ENCODE measurements around the gene RGL4. TPM values are rescaled to one million over a fixed set of nuclear protein-coding genes. Genes with fewer than 3 reads are reported as not detected.

RGL4 gene
- total and polyA plus RNA-seq, 2 experiments from 2014 or later: 0.16 TPM; not detected in 1

GRCh38 chr22:23720855-23721254 is 30.0 kb downstream of the RGL4 start (continued):
- TF ChIP-seq REST (IDR thresholded peaks at IDR 0.05; ENCODE audit: unreplicated experiment) (no peak), EZH2 (IDR thresholded peaks at IDR 0.05; ENCODE audit: low read depth, unreplicated experiment) (no peak), ETS1 (IDR thresholded peaks at IDR 0.05) (no peak), CREB1 (CRISPR knock-in tag; IDR thresholded peaks at IDR 0.05; ENCODE audit: low read depth) (no peak), EZH2phosphoT487 (IDR thresholded peaks at IDR 0.05; ENCODE audit: unreplicated experiment) (no peak), CTCF (conservative IDR thresholded peaks at IDR 0.05; ENCODE audit: low read depth in 2 of 2) (no peak), ZNF114 (CRISPR knock-in tag; IDR thresholded peaks at IDR 0.05) (no peak), STAT1 (IDR thresholded peaks at IDR 0.05; ENCODE audit: unreplicated experiment) (no peak), ZNF331 (CRISPR knock-in tag; IDR thresholded peaks at IDR 0.05; ENCODE audit: low read depth) (no peak), NANOG (IDR thresholded peaks at IDR 0.05; ENCODE audit: borderline replicate concordance) (no peak)

- TF ChIP-seq ETS1 (IDR thresholded peaks at IDR 0.05): no peak
- H3K36me3 Mint-ChIP-seq (ENCODE audit: low read depth): no peaks in the 10 kb centered on the region
- no peaks in the 10 kb centered on the region for H3K79me2 ChIP-seq (replicated peaks; ENCODE audit: insufficient read depth)
- no peak overlapping the region for H3K4me3 Mint-ChIP-seq
- H3K27ac Mint-ChIP-seq: no peak overlapping the region
- no peaks in the 10 kb centered on the region for H3K9me3 Mint-ChIP-seq
- H3K4me1 Mint-ChIP-seq: peaks cover 4% of the 10 kb centered on the region; the same call in 2 of the 3 replicates
- DNase-seq (ENCODE audit: low spot score) (no peak), ATAC-seq (no peak)
- 0 out of 2 replicates have a peak overlapping the region, but pooled peaks have one; percentile 32 for H2AFZ ChIP-seq
- H3F3A ChIP-seq (replicated peaks; ENCODE audit: low read depth): no peaks in the 10 kb centered on the region
- peaks cover 8% of the 10 kb centered on the region for H3K27me3 Mint-ChIP-seq (ENCODE audit: insufficient read depth, low read depth, poor library complexity)
- H3K9me2 ChIP-seq (ENCODE audit: insufficient read depth): no peaks in the 10 kb centered on the region
- no peak overlapping the region for H3K27ac ChIP-seq (ENCODE audit: low read depth)
- H3K4me3 ChIP-seq: no peak overlapping the region
- no peaks in the 10 kb centered on the region for H3K27me3 ChIP-seq (ENCODE audit: insufficient read depth)
- no peaks in the 10 kb centered on the region for H3K4me1 ChIP-seq (ENCODE audit: insufficient read depth)
- no peaks in the 10 kb centered on the region for H3K36me3 ChIP-seq (ENCODE audit: insufficient read depth)
- no peaks in the 10 kb centered on the region for H4K20me1 ChIP-seq (replicated peaks; ENCODE audit: insufficient read depth)
- no peak overlapping the region for H3K4me2 ChIP-seq
These were observed 31.3 kb downstream of the RGL4 start for GRCh38 chr22:23722160-23722559.

Data from GM23338 (cell line).